NAMALWA (cell line): ENCODE measurements around the gene CHCHD1.
"Not testable (repeated sequence)": the region's sequence is repeated elsewhere in the genome, so short reads cannot be mapped to it uniquely, and the experiment has no call there.

ENCODE experiments used
- DNase-seq: peaks from one replicate; pipeline ENCODE4 v3.0.0-alpha.2; 2015; ENCODE audit warnings: low spot score

CHCHD1 gene

DNA sequence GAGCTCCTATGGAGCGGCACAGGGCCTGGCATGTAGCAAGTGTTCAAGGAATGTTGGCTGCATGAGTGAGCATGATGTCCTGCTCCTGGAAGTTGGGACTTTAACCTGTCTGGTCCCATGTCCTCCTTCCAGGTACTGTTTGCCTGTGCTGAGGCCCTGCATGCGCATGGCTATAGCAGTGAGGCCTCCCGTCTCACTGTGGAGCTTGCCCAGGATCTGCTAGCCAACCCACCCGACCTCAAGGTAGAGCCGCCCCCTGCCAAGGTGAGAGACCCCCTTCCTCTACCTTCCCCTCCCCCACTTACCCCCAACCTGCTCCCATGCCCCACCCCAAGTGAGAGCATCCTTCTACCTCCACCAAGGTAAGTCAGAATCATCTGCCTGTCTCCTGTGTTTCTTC, 11.6 kb downstream of the CHCHD1 start:
- no peak for DNase-seq

DNA sequence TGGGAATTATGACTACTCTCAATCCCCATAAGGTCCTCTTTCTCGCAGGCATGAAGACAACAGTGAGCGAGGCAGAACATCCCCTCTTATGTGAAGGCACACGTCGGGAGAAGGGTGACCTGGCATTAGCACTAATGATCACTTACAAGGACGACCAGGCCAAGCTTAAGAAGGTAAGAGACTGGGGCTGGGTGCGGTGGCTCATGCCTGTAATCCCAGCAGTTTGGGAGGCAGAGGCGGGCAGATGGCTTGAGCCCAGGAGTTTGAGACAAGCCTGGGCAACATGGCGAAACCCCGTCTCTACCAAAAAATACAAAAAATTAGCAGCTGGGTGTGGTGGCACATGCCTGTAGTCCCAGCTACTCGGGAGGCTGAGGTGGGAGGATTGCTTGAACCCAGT, 13.6 kb downstream of the CHCHD1 start:
- not testable (repeated sequence) for DNase-seq

DNA sequence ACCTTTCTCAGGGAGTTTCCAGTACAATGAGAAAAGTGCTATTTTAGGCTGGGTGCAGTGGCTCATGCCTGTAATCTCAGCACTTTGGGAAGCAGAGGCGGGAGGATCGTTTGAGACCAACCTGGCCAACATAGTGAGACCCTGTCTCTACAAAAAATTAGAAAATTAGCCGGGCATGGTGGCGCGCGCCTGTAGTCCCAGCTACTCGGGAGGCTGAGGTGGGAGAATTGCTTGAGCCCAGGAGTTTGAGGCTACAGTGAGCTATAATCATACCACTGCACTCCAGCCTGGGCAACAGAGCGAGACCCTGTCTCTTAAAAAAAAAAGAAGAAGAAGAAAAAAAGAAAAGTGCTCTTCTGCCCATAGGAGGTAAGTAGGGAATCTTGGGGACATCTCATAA, 14.2 kb downstream of the CHCHD1 start:
- DNase-seq: not testable (repeated sequence)

DNA sequence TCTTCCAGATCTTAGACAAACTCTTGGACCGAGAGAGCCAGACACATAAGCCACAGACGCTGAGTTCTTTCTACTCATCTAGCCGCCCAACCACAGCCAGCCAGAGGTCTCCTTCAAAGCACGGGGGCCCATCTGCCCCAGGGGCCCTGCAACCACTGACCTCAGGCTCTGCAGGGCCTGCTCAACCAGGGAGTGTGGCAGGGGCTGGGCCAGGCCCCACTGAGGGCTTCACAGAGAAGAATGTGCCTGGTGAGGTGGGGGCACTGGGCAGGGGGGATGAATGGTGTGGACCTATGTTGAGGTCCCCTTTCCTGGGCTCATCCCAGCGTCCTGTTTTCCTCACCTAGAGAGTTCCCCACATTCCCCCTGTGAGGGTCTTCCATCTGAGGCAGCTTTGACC, 14.9 kb downstream of the CHCHD1 start:
- DNase-seq: no peak

DNA sequence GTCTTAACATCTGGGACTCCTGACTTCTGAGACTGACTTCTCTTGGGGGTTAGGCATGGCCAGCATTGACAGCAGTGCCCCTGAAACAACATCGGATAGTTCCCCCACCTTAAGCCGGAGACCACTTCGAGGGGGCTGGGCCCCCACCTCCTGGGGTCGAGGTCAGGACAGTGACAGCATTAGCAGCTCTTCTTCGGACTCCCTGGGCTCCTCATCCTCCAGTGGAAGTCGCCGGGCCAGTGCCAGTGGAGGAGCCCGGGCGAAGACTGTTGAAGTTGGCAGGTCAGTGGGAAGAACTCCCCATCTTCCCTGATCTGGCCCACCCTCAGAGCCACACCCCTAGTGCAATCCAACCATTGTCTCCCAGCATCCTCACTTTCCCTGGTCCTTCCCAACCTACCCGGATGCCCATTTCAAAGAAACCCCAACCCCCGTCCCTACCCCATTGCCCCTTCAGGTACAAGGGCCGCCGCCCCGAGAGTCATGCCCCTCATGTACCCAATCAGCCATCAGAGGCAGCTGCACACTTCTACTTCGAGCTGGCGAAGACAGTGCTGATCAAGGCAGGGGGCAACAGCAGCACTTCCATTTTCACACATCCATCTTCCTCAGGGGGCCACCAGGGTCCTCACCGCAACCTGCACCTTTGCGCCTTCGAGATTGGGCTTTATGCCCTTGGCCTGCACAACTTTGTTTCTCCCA, 15.6 kb downstream of the CHCHD1 start:
- DNase-seq: no peak

DNA sequence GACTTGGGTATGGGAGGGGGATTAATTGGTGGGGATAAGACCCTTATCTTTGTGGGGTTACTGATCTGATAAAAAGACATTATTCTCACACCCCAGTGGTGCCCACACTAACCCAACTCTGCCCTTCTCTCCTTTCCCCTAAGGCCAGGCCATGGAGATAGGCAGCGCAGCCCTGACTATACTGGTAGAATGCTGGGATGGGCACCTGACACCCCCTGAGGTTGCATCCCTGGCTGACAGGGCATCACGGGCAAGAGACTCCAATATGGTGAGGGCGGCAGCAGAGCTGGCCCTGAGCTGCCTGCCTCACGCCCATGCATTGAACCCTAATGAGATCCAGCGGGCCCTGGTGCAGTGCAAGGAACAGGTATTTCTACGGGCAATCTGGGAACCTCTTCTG, 16.2 kb downstream of the CHCHD1 start:
- no peak for DNase-seq

DNA sequence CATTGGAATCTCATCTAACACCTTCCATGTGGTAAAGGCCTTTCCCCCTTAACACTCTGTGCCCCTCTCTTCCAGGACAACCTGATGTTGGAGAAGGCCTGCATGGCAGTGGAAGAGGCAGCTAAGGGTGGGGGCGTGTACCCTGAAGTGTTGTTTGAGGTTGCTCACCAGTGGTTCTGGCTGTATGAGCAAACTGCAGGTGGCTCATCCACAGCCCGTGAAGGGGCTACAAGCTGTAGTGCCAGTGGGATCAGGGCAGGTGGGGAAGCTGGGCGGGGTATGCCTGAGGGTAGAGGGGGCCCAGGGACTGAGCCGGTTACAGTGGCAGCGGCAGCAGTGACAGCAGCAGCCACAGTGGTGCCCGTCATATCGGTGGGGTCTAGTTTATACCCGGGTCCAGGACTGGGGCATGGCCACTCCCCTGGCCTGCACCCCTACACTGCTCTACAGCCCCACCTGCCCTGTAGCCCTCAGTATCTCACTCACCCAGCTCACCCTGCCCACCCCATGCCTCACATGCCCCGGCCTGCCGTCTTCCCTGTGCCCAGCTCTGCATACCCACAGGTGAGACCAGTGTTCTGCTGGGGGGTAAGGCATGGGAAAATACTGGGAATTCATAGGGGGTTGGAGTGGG, 17.2 kb downstream of the CHCHD1 start:
- DNase-seq: no peak

DNA sequence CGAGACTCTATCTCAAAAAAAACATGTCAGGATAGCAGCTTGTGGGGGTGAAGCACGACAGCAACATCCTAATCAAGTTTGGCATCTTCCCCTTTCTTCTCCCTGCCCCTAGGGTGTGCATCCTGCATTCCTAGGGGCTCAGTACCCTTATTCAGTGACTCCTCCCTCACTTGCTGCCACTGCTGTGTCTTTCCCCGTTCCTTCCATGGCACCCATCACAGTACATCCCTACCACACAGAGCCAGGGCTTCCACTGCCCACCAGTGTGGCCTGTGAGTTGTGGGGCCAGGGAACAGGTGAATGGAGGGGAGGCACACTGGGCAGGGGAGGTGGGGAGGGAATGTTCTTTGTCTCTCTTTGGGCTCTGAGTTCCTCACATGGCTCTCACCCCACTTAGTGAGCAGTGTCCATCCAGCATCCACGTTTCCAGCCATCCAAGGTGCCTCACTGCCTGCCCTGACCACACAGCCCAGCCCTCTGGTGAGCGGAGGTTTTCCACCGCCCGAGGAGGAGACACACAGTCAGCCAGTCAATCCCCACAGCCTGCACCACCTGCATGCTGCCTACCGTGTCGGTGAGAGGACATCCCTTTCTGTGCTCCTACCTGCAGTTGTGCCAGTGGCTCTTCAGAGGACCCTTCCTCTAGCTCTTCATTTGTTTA, 18.2 kb downstream of the CHCHD1 start:
- DNase-seq: no peak

DNA sequence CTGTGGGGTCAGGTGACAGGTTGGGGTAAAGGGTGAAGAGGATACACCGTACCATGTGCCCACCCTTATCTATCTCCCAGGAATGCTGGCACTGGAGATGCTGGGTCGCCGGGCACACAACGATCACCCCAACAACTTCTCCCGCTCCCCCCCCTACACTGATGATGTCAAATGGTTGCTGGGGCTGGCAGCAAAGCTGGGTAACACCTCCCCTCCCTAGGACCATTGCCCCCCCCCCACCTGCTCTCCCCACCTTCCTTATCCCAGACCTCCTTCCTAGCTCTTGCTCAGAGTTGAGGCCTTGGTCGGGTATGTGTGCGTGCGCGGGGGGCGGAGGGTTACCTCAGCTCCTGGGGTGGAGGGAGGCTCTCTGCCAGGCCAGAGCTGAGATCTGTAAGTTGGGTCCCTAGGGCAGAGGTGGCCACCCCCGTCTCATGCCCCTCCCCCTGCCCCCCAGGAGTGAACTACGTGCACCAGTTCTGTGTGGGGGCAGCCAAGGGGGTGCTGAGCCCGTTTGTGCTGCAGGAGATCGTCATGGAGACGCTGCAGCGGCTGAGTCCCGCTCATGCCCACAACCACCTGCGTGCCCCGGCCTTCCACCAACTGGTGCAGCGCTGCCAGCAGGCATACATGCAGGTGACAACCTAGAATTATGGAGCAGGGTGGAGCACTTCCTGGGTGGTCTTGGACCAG, 18.9 kb downstream of the CHCHD1 start:
- DNase-seq: no peak

DNA sequence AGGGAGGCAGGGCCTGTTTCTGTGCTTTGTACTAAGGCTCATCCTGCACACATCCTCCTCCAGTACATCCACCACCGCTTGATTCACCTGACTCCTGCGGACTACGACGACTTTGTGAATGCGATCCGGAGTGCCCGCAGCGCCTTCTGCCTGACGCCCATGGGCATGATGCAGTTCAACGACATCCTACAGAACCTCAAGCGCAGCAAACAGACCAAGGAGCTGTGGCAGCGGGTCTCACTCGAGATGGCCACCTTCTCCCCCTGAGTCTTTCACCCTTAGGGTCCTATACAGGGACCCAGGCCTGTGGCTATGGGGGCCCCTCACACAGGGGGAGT, 19.4 kb downstream of the CHCHD1 start:
- no peak for DNase-seq

DNA sequence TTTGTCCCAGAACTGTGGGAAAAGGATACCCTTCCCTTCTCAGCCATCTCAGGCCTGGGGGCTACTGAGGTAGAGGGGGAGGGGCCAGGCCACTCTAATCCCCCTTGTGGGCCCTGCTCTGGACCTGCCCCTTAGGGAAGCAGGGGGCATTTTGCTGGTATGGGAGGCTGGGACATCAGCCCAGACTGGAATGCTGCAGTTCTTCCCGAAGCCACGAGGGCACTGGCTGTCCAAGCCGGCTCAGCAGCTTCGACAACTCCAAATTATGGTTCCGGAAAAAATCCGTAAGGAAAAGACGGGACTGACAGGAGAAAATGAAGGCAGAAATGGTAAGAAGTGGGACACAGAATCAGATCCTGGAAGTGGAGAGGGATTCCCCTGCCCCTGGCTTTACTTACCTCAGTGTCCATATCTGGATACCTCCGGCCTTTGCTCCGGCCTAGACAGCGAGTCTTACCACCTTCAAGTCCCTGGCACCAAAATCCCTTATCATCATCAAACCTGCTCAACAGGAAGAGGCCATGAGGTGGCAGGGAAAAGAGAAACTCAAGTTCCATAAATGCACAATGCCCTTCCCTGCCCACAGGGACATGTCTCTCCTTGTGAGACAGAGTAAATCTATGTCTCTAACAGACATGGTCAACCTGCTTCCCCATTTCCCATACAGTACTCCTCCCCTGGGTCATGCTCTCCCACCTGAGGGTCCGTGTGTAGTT, 20.6 kb downstream of the CHCHD1 start:
- DNase-seq: no peak

DNA sequence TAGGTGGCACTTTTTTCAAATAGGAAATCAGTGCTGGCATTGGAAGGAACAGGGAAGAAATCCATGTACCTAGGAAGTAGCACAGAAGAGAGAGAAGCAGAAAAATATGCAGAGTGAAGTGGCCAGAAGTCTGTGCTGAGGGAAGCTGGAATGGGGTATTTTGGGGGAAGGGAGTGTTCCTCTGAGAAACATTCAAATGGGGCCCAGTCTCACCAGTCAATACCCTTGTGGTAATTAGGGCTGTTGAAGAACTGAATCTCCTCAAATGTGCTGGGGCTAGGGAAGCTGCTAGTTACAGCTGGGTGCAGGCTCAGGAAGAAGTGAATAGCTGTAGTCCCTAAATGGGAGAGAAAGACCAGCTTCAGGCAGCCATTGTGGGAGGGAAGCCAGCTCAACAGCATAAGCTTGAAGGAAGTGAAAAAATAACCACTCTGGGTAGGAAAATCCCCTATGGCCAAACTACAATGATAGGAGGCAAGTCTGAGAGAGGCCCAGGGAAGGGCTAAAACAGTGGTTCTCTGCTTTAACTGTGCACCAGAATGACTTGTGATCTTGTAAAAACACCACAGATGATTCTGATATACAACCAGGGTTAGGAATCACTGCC, 21.9 kb downstream of the CHCHD1 start:
- no peak for DNase-seq

DNA sequence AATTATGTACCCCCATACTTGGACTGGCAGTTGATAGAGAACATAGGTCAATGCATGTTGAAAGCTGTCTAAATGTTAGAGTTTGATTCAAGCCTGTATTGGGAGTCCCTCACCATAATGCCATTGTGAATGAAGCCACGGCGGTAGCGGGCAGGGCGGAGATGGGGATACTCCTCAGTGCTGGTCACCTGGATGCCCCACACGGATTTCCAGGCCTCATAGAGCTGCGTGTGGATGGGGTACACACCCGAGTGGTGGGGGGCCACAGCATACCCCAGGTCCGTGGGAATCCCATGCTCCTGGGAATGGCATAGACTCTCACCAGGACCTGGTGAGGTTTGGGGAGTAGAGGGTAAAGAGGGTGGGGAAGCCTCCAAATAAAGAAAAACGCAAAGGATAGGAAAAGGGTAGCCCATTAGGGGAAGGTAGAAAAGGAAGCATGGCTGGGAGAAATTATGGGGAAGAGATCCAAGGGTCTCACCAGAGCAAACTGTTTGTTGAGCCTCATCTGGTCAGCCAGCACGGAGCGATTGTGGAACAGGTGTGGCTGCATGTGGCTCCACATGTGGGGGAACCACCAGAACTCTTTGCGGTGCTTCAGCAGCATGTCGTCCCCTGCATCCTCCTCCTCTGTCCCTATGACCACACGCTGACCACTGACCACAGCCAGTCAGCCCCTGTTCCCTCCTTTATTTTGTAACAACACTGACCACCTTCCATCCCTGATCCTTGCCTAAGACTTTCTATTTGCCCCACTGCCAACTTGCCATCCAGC, 24.5 kb downstream of the CHCHD1 start:
- DNase-seq: no peak

DNA sequence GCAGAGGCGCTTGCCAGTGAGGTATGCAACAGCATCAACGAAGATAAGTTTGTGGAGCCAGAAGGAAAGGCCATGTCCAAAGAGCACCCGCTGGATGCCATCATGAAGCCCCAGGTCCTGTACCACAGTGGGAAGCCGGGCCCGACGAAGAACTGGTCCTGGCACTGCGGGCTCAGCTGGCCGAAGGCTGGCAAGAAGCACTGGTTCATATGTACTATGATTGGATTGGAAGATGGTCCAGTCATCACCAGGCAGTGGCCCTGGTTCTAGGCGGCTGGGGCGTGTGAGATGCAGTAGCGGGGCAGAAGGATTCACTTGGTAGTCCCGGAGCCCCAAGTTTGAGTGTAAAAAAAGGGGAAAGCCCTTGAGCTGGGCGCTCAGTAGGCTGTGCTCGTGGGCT, 25.6 kb downstream of the CHCHD1 start:
- no peak for DNase-seq

DNA sequence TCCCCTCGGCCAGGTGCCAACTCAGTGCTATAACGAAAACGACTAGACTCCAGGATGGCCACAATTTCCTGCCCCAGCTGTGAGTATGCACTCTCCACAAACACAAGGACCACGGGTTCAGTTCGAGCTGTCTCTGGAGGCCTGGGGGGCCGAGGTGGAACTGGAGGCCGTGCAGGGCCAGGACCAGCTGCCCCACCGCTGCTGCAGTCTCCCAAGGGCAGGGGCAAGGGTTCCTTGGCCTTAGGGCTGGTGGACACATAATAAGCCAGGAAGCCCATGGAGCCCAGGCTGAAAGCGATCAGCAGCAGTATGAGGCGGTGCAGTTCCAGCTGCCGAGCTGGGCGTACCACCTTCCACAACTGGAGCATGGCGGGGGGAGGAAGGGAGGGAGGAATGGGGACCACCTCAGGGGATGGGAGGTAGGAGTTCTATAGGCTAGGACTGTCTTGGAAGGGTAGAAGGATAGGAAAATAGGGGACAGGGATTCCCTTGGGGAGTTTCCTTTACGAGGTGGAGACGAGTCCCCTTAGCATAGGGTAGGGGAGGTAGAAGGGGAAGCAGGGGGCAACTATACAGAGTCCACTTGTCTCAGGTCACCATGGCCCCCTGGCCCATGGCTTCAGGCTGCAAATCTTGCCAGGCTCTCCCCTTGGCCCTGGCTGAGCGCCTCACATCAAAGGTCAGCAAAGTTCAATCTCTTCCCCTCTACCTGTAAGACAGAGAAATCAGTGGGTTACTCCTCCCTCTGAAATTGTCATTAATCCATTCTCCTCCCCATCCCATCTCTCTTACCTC, 26.4 kb downstream of the CHCHD1 start:
- no peak for DNase-seq

DNA sequence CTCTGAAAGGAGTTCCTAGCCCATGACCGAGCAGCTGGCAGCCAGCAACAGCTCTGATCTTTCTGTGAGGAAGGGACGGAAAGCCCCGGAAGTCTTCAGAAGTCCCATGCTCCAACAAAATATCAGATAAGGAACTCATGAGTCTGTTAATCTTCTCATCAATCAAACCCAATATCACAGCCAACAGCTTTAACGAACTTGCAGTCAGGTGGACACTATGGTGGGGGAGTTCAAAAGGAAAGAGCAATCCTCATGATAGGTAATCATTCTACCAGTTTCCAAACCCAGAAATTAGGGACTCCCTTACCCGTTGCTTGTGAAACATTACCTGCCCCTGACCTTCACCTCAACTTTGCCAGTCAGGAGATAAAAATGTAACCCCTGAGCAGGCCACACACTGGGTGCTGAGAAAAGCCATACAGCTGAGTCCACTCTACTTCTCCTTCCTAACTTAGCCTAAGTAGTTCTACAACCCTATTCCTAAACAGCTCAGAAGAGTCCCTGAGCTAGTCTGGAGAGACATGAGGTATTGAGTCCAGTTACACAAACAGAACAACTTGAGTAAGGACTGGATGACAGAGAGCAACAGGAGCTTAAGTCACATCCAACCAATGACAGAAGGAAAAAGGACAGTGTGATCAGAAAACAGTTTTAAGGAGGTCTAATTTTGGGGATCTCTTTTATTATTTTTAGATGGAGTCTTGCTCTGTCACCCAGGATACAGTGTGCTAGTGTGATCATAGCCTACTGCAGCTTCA, 27.4 kb downstream of the CHCHD1 start:
- DNase-seq: no peak

DNA sequence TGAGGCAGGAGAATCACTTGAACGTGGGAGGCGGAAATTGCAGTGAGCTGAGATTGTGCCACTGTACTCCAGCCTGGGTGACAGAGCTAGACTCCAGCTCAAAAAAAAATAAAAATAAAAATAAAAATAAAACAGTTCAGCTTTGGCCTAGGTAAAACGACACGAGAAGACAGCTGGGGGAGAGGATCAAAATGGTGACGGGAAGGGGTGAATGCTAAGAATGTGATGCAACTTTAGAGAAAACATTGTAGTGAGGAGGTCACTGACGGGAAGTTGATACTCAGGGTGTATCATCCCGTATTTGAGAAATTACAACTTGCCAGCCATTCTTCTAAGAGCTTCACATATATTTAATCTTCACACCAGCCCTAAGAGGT, 28.5 kb downstream of the CHCHD1 start:
- no peak for DNase-seq

DNA sequence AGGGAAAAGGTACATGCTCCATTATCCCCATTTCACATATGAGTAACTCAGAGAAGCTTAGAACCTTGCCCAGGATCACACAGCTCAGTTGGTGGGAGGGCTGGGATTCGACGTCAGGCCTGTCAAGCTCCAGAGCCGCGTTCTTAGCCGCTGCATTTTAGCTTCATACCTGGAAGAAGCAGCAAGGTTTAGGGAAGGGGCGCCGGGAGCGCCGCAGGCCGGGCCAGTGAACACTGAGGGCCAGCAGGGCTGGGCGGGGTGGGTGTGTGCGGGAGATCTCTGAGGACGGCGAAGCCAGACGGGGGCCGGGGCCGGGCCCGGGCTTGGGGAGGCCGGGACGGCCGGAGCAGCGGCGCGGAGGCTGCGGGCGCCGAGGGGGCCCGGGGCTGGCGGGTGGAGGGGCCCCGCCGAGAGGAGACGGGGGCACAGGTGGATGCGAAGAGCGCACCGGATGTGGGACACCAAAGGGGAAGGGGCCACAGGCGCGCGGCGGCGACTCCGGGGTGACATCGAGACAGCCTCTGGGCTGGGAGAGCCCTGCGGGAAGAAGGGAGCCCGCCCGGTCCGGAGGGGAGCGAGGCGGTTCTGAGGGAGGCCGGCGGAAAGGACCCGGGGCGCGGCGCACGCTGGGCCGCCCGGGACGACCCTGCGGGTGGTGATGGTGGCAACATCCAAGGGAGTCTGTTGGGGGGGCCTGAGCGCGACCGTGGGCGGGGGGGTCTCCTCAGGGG, 29.1 kb downstream of the CHCHD1 start:
- DNase-seq: peak; percentile 28

DNA sequence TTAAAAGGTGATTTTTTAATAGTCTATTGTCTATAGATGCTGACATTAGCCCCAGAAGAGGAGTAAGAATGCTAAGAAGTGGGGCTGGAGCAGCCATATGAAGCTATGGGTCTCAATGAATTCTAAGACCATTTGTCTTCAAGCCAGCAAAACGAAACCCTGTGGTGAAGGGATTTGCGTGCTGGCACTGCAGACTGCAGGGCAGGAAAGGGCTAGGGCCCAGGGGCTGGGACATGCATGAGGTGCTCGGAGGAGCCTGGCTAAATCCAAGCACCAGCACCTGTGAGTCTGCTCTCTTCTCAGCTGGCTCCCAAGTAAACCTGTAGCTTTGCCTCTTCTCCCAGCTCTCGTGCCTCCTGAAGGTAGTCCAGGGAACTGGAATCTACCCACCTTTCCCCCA, 30.8 kb downstream of the CHCHD1 start:
- no peak for DNase-seq
